HL-60/S4 treated with retinoic acid at 250 ng/mL for 4 days and 3 days (cell line): ENCODE data around the gene WDR27.

ENCODE experiments used
- in situ Hi-C: fragments of 300-500 bp; cut with MboI; formaldehyde crosslinking; loops from 2 replicates; pipeline ENCODE4 v1.7.0; 2022; ENCODE audit warnings: low sequenced_read_pairs

The WDR27 gene

GRCh38 chr6:169641461-169642085 is 60.3 kb downstream of the WDR27 start:
- in situ Hi-C loops: no loop called here

- in situ Hi-C loops: no loop called here
These were observed 60.8 kb downstream of the WDR27 start for GRCh38 chr6:169640983-169641382.

- in situ Hi-C loops: no loop called here
These were observed 61.4 kb downstream of the WDR27 start for GRCh38 chr6:169640351-169640852.

GRCh38 chr6:169639653-169640278 is 62.1 kb downstream of the WDR27 start:
- in situ Hi-C loops: no loop called here

- in situ Hi-C loops: no loop called here
These were observed 62.9 kb downstream of the WDR27 start for GRCh38 chr6:169638915-169639314.

- in situ Hi-C loops: no loop called here
These were observed 63.4 kb downstream of the WDR27 start for GRCh38 chr6:169638388-169638787.

- in situ Hi-C loops: no loop called here
These were observed 66.5 kb downstream of the WDR27 start for GRCh38 chr6:169635345-169635744.

GRCh38 chr6:169632841-169633240 is 69.0 kb downstream of the WDR27 start:
- in situ Hi-C loops: no loop called here

- in situ Hi-C loops: no loop called here
These were observed 72.6 kb downstream of the WDR27 start for GRCh38 chr6:169629256-169629655.

GRCh38 chr6:169627736-169628607 is 73.9 kb downstream of the WDR27 start:
- in situ Hi-C loops: no loop called here

- in situ Hi-C loops: no loop called here
These were observed 75.2 kb downstream of the WDR27 start for GRCh38 chr6:169626649-169627048.

- in situ Hi-C loops: no loop called here
These were observed 75.7 kb downstream of the WDR27 start for GRCh38 chr6:169626169-169626568.

- in situ Hi-C loops: no loop called here
These were observed 76.5 kb downstream of the WDR27 start for GRCh38 chr6:169625376-169625775.

GRCh38 chr6:169624785-169625184 is 77.0 kb downstream of the WDR27 start:
- in situ Hi-C loops: no loop called here

- in situ Hi-C loops: no loop called here
These were observed 77.9 kb downstream of the WDR27 start for GRCh38 chr6:169623975-169624374.

GRCh38 chr6:169623343-169623742 is 78.5 kb downstream of the WDR27 start:
- in situ Hi-C loops: no loop called here

- in situ Hi-C loops: no loop called here
These were observed 79.2 kb downstream of the WDR27 start for GRCh38 chr6:169622618-169623017.

GRCh38 chr6:169621311-169621710 is 80.5 kb downstream of the WDR27 start:
- in situ Hi-C loops: no loop called here

GRCh38 chr6:169620171-169621130 is 81.4 kb downstream of the WDR27 start:
- in situ Hi-C loops: no loop called here

- in situ Hi-C loops: no loop called here
These were observed 82.2 kb downstream of the WDR27 start for GRCh38 chr6:169619650-169620049.
